DOHH2 (cell line): ENCODE data around the gene FAM20C.

Experiments used
- H3F3A ChIP-seq: fragments of 200-600 bp; sonication (generic), shearing (Covaris generic); 2 replicates; pipeline ENCODE4 v1.6.0; 2016; ENCODE audit warnings: antibody characterized with exemption, mild to moderate bottlenecking; ENCODE audit not compliant: control insufficient read depth, insufficient read depth
- H3K27ac ChIP-seq: fragments of 200-600 bp; sonication (generic); 2 replicates; pipeline ENCODE4 v1.5.1; 2014; ENCODE audit warnings: low read depth, mild to moderate bottlenecking, low read length, moderate library complexity
- H3K27me3 ChIP-seq: fragments of 200-600 bp; sonication (generic); 2 replicates; pipeline ENCODE4 v1.6.1; 2014; ENCODE audit warnings: mild to moderate bottlenecking, low read length, mixed read lengths; ENCODE audit not compliant: control insufficient read depth
- H3K36me3 ChIP-seq: fragments of 200-600 bp; sonication (generic); 2 replicates; pipeline ENCODE4 v1.6.1; 2014; ENCODE audit warnings: mild to moderate bottlenecking, low read length, moderate library complexity, mixed read lengths; ENCODE audit not compliant: control insufficient read depth
- H3K4me1 ChIP-seq: fragments of 200-600 bp; sonication (generic); 2 replicates; pipeline ENCODE4 v1.6.1; 2014; ENCODE audit warnings: mild to moderate bottlenecking, low read length, mixed read lengths; ENCODE audit not compliant: control insufficient read depth
- H3K4me2 ChIP-seq: fragments of 200-600 bp; sonication (generic); 2 replicates; pipeline ENCODE4 v1.6.0; 2014; ENCODE audit warnings: mild to moderate bottlenecking, low read length, moderate library complexity
- H3K4me3 ChIP-seq: fragments of 200-600 bp; sonication (generic); 2 replicates; pipeline ENCODE4 v1.5.1; 2014; ENCODE audit warnings: mild to moderate bottlenecking, low read length, mixed read lengths
- H3K79me2 ChIP-seq: fragments of 200-600 bp; sonication (generic); 2 replicates; pipeline ENCODE4 v1.6.1; 2014; ENCODE audit warnings: mild to moderate bottlenecking, low read length, mixed read lengths; ENCODE audit not compliant: control insufficient read depth
- H3K9me2 ChIP-seq: fragments of 200-600 bp; sonication (generic); replicated peaks from 2 replicates; pipeline ENCODE4 v1.6.1; 2014; ENCODE audit warnings: mild to moderate bottlenecking, low read length, mixed read lengths; ENCODE audit not compliant: control insufficient read depth
- H3K9me3 ChIP-seq: fragments of 200-600 bp; sonication (generic); 2 replicates; pipeline ENCODE4 v1.6.1; 2014; ENCODE audit warnings: antibody characterized with exemption, low read length, mixed read lengths; ENCODE audit not compliant: control insufficient read depth, insufficient read depth
- H4K20me1 ChIP-seq: fragments of 200-600 bp; sonication (generic); 2 replicates; pipeline ENCODE4 v1.6.0; 2014; ENCODE audit warnings: low read depth, mild to moderate bottlenecking, antibody characterized with exemption, low read length, moderate library complexity; ENCODE audit not compliant: control insufficient read depth, insufficient read depth
- EZH2phosphoT487 ChIP-seq: fragments of 200-600 bp; sonication (generic); IDR thresholded peaks from 2 replicates; pipeline ENCODE4 v1.6.1; 2017; ENCODE audit warnings: borderline replicate concordance, mild to moderate bottlenecking, antibody characterized with exemption, low read length, moderate library complexity, mixed read lengths
- TF ChIP-seq, protein P1 (sequence below): fragments of 200-600 bp; sonication (generic); IDR thresholded peaks from one replicate; pipeline ENCODE4 v1.5.1; 2014; ENCODE audit warnings: antibody characterized with exemption, mild to moderate bottlenecking, low read depth, low read length; ENCODE audit not compliant: poor library complexity, severe bottlenecking

FAM20C gene

DNA sequence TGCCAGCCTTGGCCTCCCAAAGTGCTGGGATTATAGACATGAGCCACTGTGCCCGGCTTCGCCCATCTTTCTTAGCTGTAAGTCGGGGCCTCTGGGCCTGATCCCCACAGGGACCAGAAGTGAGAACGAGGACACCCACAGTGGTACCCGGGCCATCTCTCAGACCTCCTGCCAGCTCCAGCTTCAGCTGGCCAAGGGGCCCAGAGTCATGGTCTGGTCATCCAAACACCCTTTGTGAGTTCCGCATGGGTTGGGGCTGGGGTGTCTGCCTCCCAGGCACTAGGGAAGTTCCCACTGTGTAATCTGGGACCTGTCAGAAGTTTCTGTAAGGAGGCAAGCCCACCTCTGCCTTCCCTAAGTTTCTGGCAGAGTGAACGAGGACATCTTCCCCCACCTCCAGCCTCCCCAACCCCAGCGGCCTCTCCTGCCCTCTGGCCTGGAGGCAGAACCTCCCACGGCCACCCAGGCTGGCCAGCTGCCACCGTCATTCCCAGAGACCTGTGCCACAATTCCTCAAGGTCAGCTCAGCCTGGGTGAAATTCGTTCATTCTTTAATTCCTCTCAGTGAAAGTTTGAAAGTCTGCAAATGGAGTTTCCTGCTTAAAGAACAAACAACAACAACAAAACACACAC is 78.1 kb downstream of the FAM20C start:
- TF ChIP-seq, protein P1, sequence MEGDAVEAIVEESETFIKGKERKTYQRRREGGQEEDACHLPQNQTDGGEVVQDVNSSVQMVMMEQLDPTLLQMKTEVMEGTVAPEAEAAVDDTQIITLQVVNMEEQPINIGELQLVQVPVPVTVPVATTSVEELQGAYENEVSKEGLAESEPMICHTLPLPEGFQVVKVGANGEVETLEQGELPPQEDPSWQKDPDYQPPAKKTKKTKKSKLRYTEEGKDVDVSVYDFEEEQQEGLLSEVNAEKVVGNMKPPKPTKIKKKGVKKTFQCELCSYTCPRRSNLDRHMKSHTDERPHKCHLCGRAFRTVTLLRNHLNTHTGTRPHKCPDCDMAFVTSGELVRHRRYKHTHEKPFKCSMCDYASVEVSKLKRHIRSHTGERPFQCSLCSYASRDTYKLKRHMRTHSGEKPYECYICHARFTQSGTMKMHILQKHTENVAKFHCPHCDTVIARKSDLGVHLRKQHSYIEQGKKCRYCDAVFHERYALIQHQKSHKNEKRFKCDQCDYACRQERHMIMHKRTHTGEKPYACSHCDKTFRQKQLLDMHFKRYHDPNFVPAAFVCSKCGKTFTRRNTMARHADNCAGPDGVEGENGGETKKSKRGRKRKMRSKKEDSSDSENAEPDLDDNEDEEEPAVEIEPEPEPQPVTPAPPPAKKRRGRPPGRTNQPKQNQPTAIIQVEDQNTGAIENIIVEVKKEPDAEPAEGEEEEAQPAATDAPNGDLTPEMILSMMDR = no peak
- TF ChIP-seq EZH2phosphoT487 = no peak
- no peaks in the 10 kb centered on the region for H3F3A ChIP-seq

DNA sequence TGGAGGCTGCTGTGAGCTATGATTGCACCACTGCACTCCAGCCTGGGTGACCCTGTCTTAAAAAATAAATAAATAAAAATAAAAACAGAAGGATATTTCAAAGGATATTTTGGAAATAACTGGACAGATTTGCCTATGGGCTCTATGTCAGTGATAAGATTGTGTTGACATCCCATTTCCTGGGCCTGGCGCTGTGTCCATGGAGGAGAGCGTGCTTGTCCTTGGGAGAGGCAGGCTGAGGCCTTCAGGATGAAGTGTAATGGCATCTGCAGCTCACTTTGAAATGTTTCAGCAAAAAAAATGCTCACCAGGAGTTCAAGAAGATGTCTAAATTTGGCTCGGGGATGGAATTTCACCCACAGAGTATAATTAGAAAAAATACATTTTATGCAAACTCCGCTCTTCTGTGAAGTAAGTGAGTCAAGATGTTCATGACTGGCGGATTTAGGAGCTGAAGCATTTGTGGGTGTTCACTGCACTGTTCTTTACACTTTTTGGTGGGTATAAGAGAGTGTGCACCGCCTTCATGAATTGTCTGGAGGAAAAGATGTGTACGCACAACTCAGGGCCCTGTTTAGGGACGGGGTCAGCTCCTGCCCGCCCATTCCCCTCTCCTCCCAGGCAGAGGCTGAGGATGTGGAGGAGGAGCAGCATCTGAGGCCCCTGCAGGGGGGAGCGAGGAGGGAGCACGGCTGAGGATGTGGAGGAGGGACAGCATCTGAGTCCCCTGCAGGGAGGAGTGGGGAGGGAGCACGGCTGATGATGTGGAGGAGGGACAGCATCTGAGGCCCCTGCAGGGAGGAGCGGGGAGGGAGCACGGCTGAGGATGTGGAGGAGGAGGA is 79.1 kb downstream of the FAM20C start:
- Histone ChIP-seq H3K79me2 (no peaks in the 10 kb centered on the region), H3K4me2 (no peak overlapping the region), H4K20me1 (no peaks in the 10 kb centered on the region), H3K9me2 (no peaks in the 10 kb centered on the region), H3F3A (no peaks in the 10 kb centered on the region), H3K27ac (no peak overlapping the region), H3K36me3 (no peaks in the 10 kb centered on the region), H3K9me3 (peaks cover 55% of the 10 kb centered on the region), H3K4me1 (no peaks in the 10 kb centered on the region), H3K4me3 (no peak overlapping the region), H3K27me3 (no peaks in the 10 kb centered on the region)
- TF ChIP-seq EZH2phosphoT487 = no peak
- TF ChIP-seq, protein P1 = no peak

More for the DNA sequence above, 78.1 kb downstream of the FAM20C start:
- Histone ChIP-seq H3K79me2 (no peaks in the 10 kb centered on the region), H3K4me2 (no peak overlapping the region), H3K27me3 (no peaks in the 10 kb centered on the region), H3K27ac (no peak overlapping the region), H3K9me3 (peaks cover 53% of the 10 kb centered on the region), H3K4me1 (no peaks in the 10 kb centered on the region), H3K9me2 (no peaks in the 10 kb centered on the region), H4K20me1 (no peaks in the 10 kb centered on the region), H3K4me3 (no peak overlapping the region), H3K36me3 (no peaks in the 10 kb centered on the region)

DNA sequence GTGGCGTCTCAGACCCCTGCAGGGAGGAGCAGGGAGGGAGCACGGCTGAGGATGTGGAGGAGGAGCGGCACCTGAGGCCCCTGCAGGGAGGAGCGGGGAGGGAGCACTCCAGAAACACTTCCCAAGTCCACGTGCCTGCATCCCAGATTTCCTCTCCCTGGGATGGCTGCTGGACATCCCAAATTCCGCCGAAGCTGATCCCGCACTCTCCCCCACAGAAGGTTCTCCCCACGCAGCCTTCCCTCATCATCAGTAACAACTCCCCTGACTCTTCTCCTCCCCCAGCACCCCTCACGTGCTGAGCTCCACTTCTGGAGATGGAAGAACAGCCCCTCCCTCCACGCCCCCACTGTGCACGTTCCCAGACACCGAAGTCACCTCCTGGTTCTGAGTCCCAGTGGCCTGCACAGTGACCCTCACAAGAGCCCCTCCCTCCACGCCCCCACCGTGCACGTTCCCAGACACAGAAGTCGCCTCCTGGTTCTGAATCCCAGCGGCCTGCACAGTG is 79.8 kb downstream of the FAM20C start:
- Histone ChIP-seq H4K20me1 (no peaks in the 10 kb centered on the region), H3K9me3 (peaks cover 51% of the 10 kb centered on the region), H3K4me2 (no peak overlapping the region), H3K27me3 (no peaks in the 10 kb centered on the region), H3K27ac (no peak overlapping the region), H3K36me3 (no peaks in the 10 kb centered on the region), H3K9me2 (no peaks in the 10 kb centered on the region), H3K79me2 (no peaks in the 10 kb centered on the region), H3K4me3 (no peak overlapping the region), H3K4me1 (no peaks in the 10 kb centered on the region), H3F3A (no peaks in the 10 kb centered on the region)
- TF ChIP-seq, protein P1 = no peak
- no peak for TF ChIP-seq EZH2phosphoT487
